Activated gamma-delta T cell treated with Interleukin-2 at 50 U/mL for 16 hours (primary cell): ENCODE data around the gene OSBPL3.

ENCODE experiments used
- DNase-seq: peaks from one replicate; pipeline ENCODE4 v3.0.0-alpha.2; 2020

OSBPL3 gene

DNA sequence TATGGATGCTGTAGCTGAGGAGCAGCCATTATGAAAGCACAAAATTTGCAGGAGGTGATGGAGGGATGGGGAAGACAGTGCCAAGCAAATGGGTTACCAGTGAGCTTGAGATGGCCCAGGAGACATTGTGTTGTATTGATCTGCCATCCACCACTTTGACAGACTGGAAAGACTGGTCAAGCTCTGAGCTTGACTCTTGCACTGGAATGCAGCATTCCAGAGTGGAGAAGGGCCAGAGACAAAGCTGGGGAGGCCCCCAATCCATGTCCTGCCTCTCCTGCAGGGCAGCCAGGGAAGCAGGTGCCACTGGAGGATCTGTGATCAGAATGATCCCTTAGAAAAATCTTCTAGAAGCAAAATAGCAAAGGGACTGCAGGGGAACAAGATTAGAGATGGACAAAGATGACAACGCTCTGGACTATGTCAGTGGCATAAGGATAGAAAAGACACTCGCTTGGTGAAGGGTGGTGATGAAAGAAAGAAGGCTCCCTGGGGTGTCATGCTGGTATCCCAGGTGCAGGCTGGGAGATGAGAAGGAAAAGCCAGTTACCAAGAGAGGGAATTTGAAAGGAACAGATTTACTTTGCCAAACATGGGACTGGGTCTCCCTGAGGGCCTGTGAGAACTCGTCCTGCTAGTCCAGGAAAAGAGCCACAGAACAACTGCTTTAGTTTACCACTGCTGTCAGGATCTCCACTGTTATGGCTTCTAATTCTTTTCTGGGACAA is 227.7 kb downstream of the OSBPL3 start:
- DNase-seq = no peak

DNA sequence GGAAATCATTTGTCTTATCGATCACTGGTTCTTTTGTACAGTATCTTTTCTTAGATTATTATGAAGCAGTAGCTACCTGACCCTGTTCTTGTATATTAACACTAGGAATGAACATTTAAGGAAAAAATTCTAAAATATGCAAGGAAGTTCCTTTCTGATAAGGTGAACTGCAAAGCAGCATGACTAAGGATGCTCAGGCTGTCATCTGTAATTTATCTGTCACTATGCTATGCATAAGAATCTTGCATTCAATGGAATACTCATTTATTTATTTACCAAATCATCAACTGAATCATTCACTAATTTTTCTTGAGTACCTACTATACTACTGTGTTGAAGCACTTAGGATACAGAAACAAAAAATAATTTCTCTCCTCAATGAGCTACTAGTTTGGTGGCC is 228.5 kb downstream of the OSBPL3 start:
- DNase-seq = no peak

DNA sequence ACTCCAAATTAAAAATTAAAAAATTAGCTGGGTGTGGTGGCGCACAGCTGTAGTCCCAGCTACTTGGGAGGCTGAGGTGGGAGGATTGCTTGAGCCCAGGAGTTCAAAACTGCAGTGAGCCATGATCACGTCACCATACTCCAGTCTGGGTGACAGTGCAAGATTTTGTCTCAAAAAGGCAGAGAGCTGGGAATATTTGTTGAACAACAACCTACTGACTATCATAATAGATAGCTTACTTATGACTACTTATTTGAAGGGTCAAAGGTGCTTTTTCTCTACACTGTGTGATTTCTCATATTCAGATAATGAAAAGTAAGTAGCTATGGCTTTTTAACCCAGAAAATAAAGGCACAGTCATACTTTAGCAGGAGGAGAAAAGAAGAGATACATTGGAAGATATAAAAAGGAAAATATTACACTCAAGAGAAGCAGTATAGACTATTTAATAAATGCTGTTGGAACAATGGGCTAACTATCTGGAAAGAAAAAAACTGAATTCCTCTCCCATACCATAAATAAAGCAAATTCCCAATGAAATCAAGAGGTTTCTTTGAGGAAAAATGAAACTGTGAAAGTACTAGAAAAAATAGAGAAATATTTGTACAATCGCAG is 229.4 kb downstream of the OSBPL3 start:
- DNase-seq = no peak

DNA sequence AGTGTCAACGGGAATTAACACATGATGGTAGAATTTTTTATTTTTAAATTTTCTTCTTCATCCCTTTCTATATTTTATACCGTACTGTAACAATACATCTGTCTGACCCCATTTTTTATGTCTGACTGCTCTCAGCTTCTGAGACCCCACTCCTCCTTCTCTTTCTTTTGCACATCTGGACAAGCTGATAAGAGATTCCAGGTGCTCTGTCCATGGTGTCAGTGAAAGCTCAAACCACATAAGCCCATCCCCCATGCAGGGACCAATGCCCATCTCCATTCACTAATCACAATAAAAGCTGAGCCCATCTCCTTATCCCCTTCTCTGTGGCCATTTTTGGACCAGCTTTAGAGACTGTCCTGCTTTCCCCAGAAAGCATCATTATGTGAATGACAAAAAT is 231.5 kb downstream of the OSBPL3 start:
- no peak for DNase-seq
